ENCODE data around the gene DRD1. TPM values are rescaled to one million over a fixed set of nuclear protein-coding genes. Genes with fewer than 3 reads are reported as not detected.

DRD1 gene
- total and polyA plus RNA-seq, 2 experiments from 2014 or later, result 0.11 to 0.14 TPM

DNA sequence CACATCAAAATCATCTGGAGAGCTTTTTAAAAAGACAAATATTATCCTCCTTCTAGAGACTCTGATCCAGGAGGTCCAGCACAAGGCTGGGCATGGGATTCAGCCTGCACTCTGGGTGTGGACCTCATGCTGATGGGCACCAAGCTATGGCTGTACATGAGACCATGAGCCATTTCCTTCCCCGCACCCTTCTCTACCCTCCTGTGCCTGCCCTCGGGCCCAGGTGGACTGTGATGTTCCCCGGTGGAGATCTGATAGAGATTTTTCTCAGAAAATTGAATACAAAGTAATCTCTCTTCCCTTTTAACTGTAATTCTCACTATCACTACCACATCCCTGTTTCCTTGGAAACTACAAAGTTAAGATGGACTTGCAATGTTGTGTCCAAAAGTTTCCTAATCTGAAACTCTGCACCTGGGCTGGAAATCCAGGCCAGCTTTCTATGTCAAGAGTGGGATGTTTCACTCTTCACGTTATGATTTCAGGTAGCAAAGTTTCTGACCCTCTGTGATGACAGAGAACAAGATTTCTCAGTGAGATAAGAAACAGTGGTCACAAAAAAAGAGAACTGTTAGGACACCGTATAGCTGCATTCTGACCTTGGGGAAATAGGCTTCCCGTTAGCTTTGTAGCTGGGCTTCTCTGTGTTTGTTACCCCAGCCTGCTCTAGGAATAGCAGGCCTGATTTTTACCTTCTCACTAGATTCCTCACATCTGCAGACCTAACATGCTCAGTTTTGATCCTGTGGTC, 45.9 kb upstream of the DRD1 start:
- H3K4me3 ChIP-seq, result no peak overlapping the region
- H2AFZ ChIP-seq, result no peak overlapping the region
- ATAC-seq (no peak), DNase-seq (ENCODE audit: low spot score) (no peak)
- no peaks in the 10 kb centered on the region for H3K9me2 ChIP-seq (ENCODE audit: insufficient read depth)
- TF ChIP-seq POLR2AphosphoS5 (IDR thresholded peaks at IDR 0.05; ENCODE audit: low read depth) (no peak), JUNB (IDR thresholded peaks at IDR 0.05; ENCODE audit: unreplicated experiment) (no peak), STAT1 (IDR thresholded peaks at IDR 0.05; ENCODE audit: unreplicated experiment) (no peak), ZNF331 (CRISPR knock-in tag; IDR thresholded peaks at IDR 0.05; ENCODE audit: low read depth) (no peak), EZH2 (IDR thresholded peaks at IDR 0.05; ENCODE audit: low read depth, unreplicated experiment) (no peak), CREB1 (CRISPR knock-in tag; IDR thresholded peaks at IDR 0.05; ENCODE audit: low read depth) (no peak), NANOG (IDR thresholded peaks at IDR 0.05; ENCODE audit: borderline replicate concordance) (no peak), EZH2phosphoT487 (IDR thresholded peaks at IDR 0.05; ENCODE audit: unreplicated experiment) (no peak), ZNF114 (CRISPR knock-in tag; IDR thresholded peaks at IDR 0.05) (no peak)
- TF ChIP-seq, protein P1, sequence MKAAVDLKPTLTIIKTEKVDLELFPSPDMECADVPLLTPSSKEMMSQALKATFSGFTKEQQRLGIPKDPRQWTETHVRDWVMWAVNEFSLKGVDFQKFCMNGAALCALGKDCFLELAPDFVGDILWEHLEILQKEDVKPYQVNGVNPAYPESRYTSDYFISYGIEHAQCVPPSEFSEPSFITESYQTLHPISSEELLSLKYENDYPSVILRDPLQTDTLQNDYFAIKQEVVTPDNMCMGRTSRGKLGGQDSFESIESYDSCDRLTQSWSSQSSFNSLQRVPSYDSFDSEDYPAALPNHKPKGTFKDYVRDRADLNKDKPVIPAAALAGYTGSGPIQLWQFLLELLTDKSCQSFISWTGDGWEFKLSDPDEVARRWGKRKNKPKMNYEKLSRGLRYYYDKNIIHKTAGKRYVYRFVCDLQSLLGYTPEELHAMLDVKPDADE (IDR thresholded peaks at IDR 0.05), result no peak
- TF ChIP-seq, protein P2, sequence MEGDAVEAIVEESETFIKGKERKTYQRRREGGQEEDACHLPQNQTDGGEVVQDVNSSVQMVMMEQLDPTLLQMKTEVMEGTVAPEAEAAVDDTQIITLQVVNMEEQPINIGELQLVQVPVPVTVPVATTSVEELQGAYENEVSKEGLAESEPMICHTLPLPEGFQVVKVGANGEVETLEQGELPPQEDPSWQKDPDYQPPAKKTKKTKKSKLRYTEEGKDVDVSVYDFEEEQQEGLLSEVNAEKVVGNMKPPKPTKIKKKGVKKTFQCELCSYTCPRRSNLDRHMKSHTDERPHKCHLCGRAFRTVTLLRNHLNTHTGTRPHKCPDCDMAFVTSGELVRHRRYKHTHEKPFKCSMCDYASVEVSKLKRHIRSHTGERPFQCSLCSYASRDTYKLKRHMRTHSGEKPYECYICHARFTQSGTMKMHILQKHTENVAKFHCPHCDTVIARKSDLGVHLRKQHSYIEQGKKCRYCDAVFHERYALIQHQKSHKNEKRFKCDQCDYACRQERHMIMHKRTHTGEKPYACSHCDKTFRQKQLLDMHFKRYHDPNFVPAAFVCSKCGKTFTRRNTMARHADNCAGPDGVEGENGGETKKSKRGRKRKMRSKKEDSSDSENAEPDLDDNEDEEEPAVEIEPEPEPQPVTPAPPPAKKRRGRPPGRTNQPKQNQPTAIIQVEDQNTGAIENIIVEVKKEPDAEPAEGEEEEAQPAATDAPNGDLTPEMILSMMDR (conservative IDR thresholded peaks at IDR 0.05; ENCODE audit: low read depth in 2 of 2), result no peak
- TF ChIP-seq, protein P3, sequence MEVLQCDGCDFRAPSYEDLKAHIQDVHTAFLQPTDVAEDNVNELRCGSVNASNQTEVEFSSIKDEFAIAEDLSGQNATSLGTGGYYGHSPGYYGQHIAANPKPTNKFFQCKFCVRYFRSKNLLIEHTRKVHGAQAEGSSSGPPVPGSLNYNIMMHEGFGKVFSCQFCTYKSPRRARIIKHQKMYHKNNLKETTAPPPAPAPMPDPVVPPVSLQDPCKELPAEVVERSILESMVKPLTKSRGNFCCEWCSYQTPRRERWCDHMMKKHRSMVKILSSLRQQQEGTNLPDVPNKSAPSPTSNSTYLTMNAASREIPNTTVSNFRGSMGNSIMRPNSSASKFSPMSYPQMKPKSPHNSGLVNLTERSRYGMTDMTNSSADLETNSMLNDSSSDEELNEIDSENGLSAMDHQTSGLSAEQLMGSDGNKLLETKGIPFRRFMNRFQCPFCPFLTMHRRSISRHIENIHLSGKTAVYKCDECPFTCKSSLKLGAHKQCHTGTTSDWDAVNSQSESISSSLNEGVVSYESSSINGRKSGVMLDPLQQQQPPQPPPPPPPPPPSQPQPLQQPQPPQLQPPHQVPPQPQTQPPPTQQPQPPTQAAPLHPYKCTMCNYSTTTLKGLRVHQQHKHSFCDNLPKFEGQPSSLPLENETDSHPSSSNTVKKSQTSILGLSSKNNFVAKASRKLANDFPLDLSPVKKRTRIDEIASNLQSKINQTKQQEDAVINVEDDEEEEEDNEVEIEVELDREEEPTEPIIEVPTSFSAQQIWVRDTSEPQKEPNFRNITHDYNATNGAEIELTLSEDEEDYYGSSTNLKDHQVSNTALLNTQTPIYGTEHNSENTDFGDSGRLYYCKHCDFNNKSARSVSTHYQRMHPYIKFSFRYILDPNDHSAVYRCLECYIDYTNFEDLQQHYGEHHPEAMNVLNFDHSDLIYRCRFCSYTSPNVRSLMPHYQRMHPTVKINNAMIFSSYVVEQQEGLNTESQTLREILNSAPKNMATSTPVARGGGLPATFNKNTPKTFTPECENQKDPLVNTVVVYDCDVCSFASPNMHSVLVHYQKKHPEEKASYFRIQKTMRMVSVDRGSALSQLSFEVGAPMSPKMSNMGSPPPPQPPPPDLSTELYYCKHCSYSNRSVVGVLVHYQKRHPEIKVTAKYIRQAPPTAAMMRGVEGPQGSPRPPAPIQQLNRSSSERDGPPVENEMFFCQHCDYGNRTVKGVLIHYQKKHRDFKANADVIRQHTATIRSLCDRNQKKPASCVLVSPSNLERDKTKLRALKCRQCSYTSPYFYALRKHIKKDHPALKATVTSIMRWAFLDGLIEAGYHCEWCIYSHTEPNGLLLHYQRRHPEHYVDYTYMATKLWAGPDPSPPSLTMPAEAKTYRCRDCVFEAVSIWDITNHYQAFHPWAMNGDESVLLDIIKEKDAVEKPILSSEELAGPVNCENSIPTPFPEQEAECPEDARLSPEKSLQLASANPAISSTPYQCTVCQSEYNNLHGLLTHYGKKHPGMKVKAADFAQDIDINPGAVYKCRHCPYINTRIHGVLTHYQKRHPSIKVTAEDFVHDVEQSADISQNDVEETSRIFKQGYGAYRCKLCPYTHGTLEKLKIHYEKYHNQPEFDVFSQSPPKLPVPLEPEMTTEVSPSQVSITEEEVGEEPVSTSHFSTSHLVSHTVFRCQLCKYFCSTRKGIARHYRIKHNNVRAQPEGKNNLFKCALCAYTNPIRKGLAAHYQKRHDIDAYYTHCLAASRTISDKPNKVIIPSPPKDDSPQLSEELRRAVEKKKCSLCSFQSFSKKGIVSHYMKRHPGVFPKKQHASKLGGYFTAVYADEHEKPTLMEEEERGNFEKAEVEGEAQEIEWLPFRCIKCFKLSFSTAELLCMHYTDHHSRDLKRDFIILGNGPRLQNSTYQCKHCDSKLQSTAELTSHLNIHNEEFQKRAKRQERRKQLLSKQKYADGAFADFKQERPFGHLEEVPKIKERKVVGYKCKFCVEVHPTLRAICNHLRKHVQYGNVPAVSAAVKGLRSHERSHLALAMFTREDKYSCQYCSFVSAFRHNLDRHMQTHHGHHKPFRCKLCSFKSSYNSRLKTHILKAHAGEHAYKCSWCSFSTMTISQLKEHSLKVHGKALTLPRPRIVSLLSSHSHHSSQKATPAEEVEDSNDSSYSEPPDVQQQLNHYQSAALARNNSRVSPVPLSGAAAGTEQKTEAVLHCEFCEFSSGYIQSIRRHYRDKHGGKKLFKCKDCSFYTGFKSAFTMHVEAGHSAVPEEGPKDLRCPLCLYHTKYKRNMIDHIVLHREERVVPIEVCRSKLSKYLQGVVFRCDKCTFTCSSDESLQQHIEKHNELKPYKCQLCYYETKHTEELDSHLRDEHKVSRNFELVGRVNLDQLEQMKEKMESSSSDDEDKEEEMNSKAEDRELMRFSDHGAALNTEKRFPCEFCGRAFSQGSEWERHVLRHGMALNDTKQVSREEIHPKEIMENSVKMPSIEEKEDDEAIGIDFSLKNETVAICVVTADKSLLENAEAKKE (CRISPR knock-in tag; IDR thresholded peaks at IDR 0.05), result no peak
- TF ChIP-seq, protein P4, sequence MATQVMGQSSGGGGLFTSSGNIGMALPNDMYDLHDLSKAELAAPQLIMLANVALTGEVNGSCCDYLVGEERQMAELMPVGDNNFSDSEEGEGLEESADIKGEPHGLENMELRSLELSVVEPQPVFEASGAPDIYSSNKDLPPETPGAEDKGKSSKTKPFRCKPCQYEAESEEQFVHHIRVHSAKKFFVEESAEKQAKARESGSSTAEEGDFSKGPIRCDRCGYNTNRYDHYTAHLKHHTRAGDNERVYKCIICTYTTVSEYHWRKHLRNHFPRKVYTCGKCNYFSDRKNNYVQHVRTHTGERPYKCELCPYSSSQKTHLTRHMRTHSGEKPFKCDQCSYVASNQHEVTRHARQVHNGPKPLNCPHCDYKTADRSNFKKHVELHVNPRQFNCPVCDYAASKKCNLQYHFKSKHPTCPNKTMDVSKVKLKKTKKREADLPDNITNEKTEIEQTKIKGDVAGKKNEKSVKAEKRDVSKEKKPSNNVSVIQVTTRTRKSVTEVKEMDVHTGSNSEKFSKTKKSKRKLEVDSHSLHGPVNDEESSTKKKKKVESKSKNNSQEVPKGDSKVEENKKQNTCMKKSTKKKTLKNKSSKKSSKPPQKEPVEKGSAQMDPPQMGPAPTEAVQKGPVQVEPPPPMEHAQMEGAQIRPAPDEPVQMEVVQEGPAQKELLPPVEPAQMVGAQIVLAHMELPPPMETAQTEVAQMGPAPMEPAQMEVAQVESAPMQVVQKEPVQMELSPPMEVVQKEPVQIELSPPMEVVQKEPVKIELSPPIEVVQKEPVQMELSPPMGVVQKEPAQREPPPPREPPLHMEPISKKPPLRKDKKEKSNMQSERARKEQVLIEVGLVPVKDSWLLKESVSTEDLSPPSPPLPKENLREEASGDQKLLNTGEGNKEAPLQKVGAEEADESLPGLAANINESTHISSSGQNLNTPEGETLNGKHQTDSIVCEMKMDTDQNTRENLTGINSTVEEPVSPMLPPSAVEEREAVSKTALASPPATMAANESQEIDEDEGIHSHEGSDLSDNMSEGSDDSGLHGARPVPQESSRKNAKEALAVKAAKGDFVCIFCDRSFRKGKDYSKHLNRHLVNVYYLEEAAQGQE (IDR thresholded peaks at IDR 0.05; ENCODE audit: unreplicated experiment), result no peak
- peaks cover 73% of the 10 kb centered on the region for H3K79me2 ChIP-seq (replicated peaks; ENCODE audit: insufficient read depth)
- H4K20me1 ChIP-seq (replicated peaks; ENCODE audit: insufficient read depth), result peaks cover 49% of the 10 kb centered on the region
- Mint-ChIP-seq H3K27me3 (ENCODE audit: insufficient read depth, low read depth, poor library complexity) (peaks cover 2% of the 10 kb centered on the region), H3K36me3 (ENCODE audit: low read depth) (peaks cover 61% of the 10 kb centered on the region), H3K27ac (no peak overlapping the region), H3K4me1 (peaks cover 4% of the 10 kb centered on the region; the same call in 1 of the 3 replicates), H3K4me3 (no peak overlapping the region), H3K9me3 (no peaks in the 10 kb centered on the region)
- no peaks in the 10 kb centered on the region for H3K4me1 ChIP-seq (ENCODE audit: insufficient read depth)
- no peak overlapping the region for H3K27ac ChIP-seq (ENCODE audit: low read depth)
- peaks cover 33% of the 10 kb centered on the region for H3K36me3 ChIP-seq (ENCODE audit: insufficient read depth)
- no peak overlapping the region for H3K4me2 ChIP-seq
- H3K27me3 ChIP-seq (ENCODE audit: insufficient read depth), result no peaks in the 10 kb centered on the region
- no peaks in the 10 kb centered on the region for H3F3A ChIP-seq (replicated peaks; ENCODE audit: low read depth)
